Parathyroid adenoma (tissue), 2 donors: ENCODE measurements around the gene FASTKD3.
A peak's percentile ranks its signal among the peaks of the same experiment; 100 is the strongest.

Experiments
- H2AFZ ChIP-seq: fragments of 300-600 bp; sonication (generic); one replicate; pipeline ENCODE4 v1.7.0; 2017; ENCODE audit warnings: antibody characterized with exemption, mild to moderate bottlenecking
- H3K27ac ChIP-seq: fragments of 300-600 bp; sonication (generic); one replicate; pipeline ENCODE4 v1.7.0; 2017
- H3K27me3 ChIP-seq: fragments of 300-600 bp; sonication (generic); one replicate; pipeline ENCODE4 v1.7.0; 2017; ENCODE audit warnings: low read length; ENCODE audit not compliant: control insufficient read depth, insufficient read depth
- H3K36me3 ChIP-seq: fragments of 300-600 bp; sonication (generic); one replicate; pipeline ENCODE4 v1.7.0; 2017; ENCODE audit warnings: low read length; ENCODE audit not compliant: control insufficient read depth, insufficient read depth
- H3K4me1 ChIP-seq: fragments of 300-600 bp; sonication (generic); one replicate; pipeline ENCODE4 v1.7.0; 2017; ENCODE audit warnings: control low read depth
- H3K4me2 ChIP-seq: fragments of 300-600 bp; sonication (generic); one replicate; pipeline ENCODE4 v1.7.0; 2017; ENCODE audit warnings: low read length
- H3K4me3 ChIP-seq: fragments of 300-600 bp; sonication (generic); one replicate; pipeline ENCODE4 v1.7.0; 2017; ENCODE audit warnings: low read depth, low read length
- H3K79me2 ChIP-seq: fragments of 300-600 bp; sonication (generic); one replicate; pipeline ENCODE4 v1.7.0; 2017; ENCODE audit warnings: control low read depth
- H3K9ac ChIP-seq: fragments of 300-600 bp; sonication (generic); one replicate; pipeline ENCODE4 v1.7.0; 2017; ENCODE audit warnings: mild to moderate bottlenecking
- H3K9me3 ChIP-seq: fragments of 300-600 bp; sonication (generic); one replicate; pipeline ENCODE4 v1.7.0; 2017; ENCODE audit warnings: low read length; ENCODE audit not compliant: control insufficient read depth
- CTCF ChIP-seq: fragments of 300-600 bp; sonication (generic); IDR thresholded peaks from one replicate; pipeline ENCODE4 v1.7.0; 2017; ENCODE audit warnings: antibody characterized with exemption, mild to moderate bottlenecking
- donor health status: primary hyperparathyroidism.

The FASTKD3 gene

GRCh38 chr5:7825630-7826029 lies 43.2 kb downstream of the FASTKD3 start:
- peaks cover 5% of the 10 kb centered on the region for H3K4me1 ChIP-seq
- no peaks in the 10 kb centered on the region for H3K9me3 ChIP-seq
- H2AFZ ChIP-seq, result no peak overlapping the region
- no peaks in the 10 kb centered on the region for H3K36me3 ChIP-seq
- H3K4me2 ChIP-seq, result no peak overlapping the region
- H3K27me3 ChIP-seq, result no peaks in the 10 kb centered on the region
- H3K9ac ChIP-seq, result no peak overlapping the region
- no peak overlapping the region for H3K27ac ChIP-seq
- no peak overlapping the region for H3K4me3 ChIP-seq
- no peak for TF ChIP-seq CTCF
- H3K79me2 ChIP-seq, result no peaks in the 10 kb centered on the region

GRCh38 chr5:7824995-7825394 lies 43.8 kb downstream of the FASTKD3 start:
- Histone ChIP-seq H3K27ac (no peak overlapping the region), H3K4me1 (peaks cover 11% of the 10 kb centered on the region), H3K36me3 (no peaks in the 10 kb centered on the region), H3K79me2 (no peaks in the 10 kb centered on the region), H3K9ac (no peak overlapping the region), H3K9me3 (no peaks in the 10 kb centered on the region), H3K4me3 (no peak overlapping the region), H3K27me3 (no peaks in the 10 kb centered on the region), H3K4me2 (no peak overlapping the region), H2AFZ (no peak overlapping the region)
- no peak for TF ChIP-seq CTCF

- Histone ChIP-seq H3K79me2 (no peaks in the 10 kb centered on the region), H3K4me3 (no peak overlapping the region), H3K4me1 (peaks cover 20% of the 10 kb centered on the region), H3K27me3 (no peaks in the 10 kb centered on the region), H3K9me3 (no peaks in the 10 kb centered on the region), H3K36me3 (no peaks in the 10 kb centered on the region), H3K27ac (no peak overlapping the region), H3K9ac (no peak overlapping the region), H2AFZ (no peak overlapping the region), H3K4me2 (no peak overlapping the region)
- no peak for TF ChIP-seq CTCF
Observed at GRCh38 chr5:7823594-7823993, 45.2 kb downstream of the FASTKD3 start.

- Histone ChIP-seq H3K9me3 (no peaks in the 10 kb centered on the region), H3K4me3 (no peak overlapping the region), H3K36me3 (no peaks in the 10 kb centered on the region), H2AFZ (peak overlapping the region; percentile 8), H3K27me3 (no peaks in the 10 kb centered on the region), H3K4me2 (peak overlapping the region; percentile 33), H3K9ac (no peak overlapping the region), H3K4me1 (peaks cover 20% of the 10 kb centered on the region), H3K79me2 (no peaks in the 10 kb centered on the region), H3K27ac (no peak overlapping the region)
- TF ChIP-seq CTCF, result no peak
Observed at GRCh38 chr5:7822449-7822848, 46.4 kb downstream of the FASTKD3 start.

- Histone ChIP-seq H3K9me3 (no peaks in the 10 kb centered on the region), H2AFZ (peak overlapping the region; percentile 93), H3K27ac (peak overlapping the region; percentile 40), H3K27me3 (no peaks in the 10 kb centered on the region), H3K4me1 (peaks cover 48% of the 10 kb centered on the region), H3K36me3 (no peaks in the 10 kb centered on the region), H3K4me2 (no peak overlapping the region), H3K4me3 (no peak overlapping the region), H3K79me2 (no peaks in the 10 kb centered on the region), H3K9ac (no peak overlapping the region)
- no peak for TF ChIP-seq CTCF
Observed at GRCh38 chr5:7816535-7816901, 52.3 kb downstream of the FASTKD3 start.
